Measurements from ENCODE around the gene RAB3A. TPM values are rescaled to one million over a fixed set of nuclear protein-coding genes. Genes with fewer than 3 reads are reported as not detected.

RAB3A gene
- total RNA-seq, 1 donor from 2014 or later: 0.53 TPM

DNA sequence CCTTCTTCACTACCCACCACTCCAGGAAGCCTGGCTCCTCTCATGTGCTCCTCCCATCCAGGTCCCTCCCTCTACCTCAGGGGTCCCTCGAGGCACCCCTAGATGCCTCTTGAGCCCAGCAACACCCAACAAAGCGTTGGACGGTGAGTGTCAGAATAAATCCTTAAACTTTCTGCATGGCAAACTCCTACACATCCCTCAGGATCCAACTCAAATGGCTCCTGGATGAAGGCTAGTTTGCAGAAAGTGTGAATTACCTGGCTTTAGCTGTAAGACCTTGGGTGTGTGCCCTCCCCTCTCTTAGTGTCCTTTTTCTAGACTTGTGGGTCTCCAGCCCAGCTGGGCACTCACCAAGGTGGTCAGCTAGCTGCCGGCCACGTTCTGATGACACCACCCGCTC, 5.5 kb downstream of the RAB3A start:
- TF ChIP-seq, protein P1, sequence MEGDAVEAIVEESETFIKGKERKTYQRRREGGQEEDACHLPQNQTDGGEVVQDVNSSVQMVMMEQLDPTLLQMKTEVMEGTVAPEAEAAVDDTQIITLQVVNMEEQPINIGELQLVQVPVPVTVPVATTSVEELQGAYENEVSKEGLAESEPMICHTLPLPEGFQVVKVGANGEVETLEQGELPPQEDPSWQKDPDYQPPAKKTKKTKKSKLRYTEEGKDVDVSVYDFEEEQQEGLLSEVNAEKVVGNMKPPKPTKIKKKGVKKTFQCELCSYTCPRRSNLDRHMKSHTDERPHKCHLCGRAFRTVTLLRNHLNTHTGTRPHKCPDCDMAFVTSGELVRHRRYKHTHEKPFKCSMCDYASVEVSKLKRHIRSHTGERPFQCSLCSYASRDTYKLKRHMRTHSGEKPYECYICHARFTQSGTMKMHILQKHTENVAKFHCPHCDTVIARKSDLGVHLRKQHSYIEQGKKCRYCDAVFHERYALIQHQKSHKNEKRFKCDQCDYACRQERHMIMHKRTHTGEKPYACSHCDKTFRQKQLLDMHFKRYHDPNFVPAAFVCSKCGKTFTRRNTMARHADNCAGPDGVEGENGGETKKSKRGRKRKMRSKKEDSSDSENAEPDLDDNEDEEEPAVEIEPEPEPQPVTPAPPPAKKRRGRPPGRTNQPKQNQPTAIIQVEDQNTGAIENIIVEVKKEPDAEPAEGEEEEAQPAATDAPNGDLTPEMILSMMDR (IDR thresholded peaks at IDR 0.05; ENCODE audit: insufficient read depth, low read length, severe bottlenecking): no peak
- H3K36me3 ChIP-seq (ENCODE audit: control insufficient read depth, insufficient read depth, low read length): peaks cover 5% of the 10 kb centered on the region
- no peak for FAIRE-seq
- no peak for DNase-seq (ENCODE audit: low read depth)
- no peaks in the 10 kb centered on the region for H3K27me3 ChIP-seq (ENCODE audit: control insufficient read depth, insufficient read depth, low read length)
- H3K4me3 ChIP-seq (ENCODE audit: low read depth, low read length): no peak overlapping the region

DNA sequence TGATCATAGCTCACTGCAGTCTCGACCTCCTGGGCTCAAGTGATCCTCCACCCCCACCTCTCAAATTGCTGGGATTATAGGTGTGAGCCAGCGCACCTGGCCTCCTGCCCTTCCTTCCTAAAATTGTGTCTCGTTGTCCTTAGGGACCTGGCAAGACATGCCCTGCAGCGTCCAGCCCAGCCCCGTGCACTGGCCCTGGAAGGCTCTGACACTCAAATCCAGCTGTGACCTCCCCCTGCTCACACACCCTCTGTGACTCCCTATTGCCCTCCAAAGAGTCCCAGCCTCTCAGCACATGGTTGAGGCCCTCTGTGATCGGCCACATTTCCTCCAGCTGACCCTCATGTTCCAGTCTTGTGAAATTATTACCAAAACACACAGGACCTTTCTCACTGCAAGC, 5.9 kb downstream of the RAB3A start:
- TF ChIP-seq, protein P1 (IDR thresholded peaks at IDR 0.05; ENCODE audit: insufficient read depth, low read length, severe bottlenecking): no peak
- H3K27me3 ChIP-seq (ENCODE audit: control insufficient read depth, insufficient read depth, low read length): no peaks in the 10 kb centered on the region
- no peak for DNase-seq (ENCODE audit: low read depth)
- H3K4me3 ChIP-seq (ENCODE audit: low read depth, low read length): no peak overlapping the region
- peak; percentile 43 for FAIRE-seq
- peaks cover 5% of the 10 kb centered on the region for H3K36me3 ChIP-seq (ENCODE audit: control insufficient read depth, insufficient read depth, low read length)

DNA sequence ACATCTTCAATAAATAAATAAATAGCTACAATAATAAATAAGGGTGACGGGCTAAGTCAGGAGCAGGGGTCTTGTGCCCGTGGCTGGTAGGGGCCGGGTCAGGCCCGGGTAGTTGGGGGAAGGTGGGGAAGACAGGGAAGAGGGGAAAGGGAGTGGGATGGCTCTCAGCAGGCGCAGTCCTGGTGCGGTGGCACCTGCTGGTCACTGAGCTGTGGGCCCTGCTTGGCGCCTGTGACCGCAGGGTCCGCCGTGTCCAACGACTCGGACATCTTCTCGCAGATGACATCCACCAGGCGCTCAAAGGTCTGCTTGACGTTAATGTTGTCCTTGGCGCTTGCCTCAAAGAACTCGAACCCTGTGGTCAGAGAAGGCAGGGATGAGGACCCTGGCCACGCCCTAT, 6.5 kb downstream of the RAB3A start:
- H3K36me3 ChIP-seq (ENCODE audit: control insufficient read depth, insufficient read depth, low read length): peaks cover 5% of the 10 kb centered on the region
- TF ChIP-seq, protein P1 (IDR thresholded peaks at IDR 0.05; ENCODE audit: insufficient read depth, low read length, severe bottlenecking): no peak
- no peak overlapping the region for H3K4me3 ChIP-seq (ENCODE audit: low read depth, low read length)
- no peaks in the 10 kb centered on the region for H3K27me3 ChIP-seq (ENCODE audit: control insufficient read depth, insufficient read depth, low read length)
- FAIRE-seq (no peak), DNase-seq (ENCODE audit: low read depth) (no peak)

DNA sequence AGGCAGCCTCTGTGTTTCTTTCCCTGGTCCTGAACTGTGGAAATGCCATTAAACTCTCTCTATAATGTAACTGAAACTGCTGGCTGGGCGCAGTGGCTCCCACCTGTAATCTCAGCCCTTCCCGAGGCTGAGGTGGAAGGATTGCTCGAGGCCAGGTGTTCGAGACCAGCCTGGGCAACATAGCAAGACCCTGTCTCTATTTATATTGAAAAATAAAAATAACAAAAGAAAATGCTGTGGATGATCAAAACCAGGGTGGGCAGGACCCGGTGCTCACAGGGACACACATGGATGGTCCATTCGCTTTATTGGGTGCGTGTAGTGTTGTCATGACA, 7.4 kb downstream of the RAB3A start:
- TF ChIP-seq, protein P1 (IDR thresholded peaks at IDR 0.05; ENCODE audit: insufficient read depth, low read length, severe bottlenecking): no peak
- DNase-seq (ENCODE audit: low read depth) (no peak), FAIRE-seq (no peak)
- H3K4me3 ChIP-seq (ENCODE audit: low read depth, low read length): no peak overlapping the region
- H3K27me3 ChIP-seq (ENCODE audit: control insufficient read depth, insufficient read depth, low read length): no peaks in the 10 kb centered on the region
- peaks cover 5% of the 10 kb centered on the region for H3K36me3 ChIP-seq (ENCODE audit: control insufficient read depth, insufficient read depth, low read length)

DNA sequence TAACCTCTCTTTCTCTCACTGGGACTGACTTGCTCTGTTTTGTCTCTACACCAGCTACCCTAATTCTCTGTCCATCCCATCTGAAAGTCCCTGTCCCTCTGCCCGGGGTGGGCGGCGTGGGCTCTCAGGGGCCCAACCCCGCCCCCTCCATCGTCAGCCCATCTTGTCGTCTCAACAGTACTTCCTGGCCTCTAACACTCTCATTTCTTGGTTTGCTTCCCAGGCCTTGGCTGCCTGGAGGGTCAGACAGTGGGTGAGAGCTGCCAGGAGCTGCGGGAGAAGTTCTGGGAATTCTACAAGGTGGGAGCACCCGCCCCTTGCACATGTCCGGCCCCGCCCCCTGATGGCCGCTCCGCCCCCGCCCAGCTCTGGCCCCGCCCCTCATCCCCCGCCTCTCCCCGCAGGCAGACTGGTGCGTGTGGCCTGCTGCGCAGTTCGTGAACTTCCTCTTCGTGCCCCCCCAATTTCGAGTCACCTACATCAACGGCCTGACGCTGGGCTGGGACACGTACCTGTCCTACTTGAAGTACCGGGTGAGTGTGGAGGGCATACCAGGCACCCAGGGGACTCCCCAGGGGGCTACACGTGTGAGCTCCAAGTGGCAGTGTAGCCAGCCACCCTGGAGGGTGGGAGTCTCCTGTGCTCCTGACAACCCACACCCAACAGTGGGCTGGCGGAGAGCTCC, 9.1 kb downstream of the RAB3A start:
- TF ChIP-seq, protein P1 (IDR thresholded peaks at IDR 0.05; ENCODE audit: insufficient read depth, low read length, severe bottlenecking): no peak
- no peaks in the 10 kb centered on the region for H3K27me3 ChIP-seq (ENCODE audit: control insufficient read depth, insufficient read depth, low read length)
- H3K36me3 ChIP-seq (ENCODE audit: control insufficient read depth, insufficient read depth, low read length): peaks cover 5% of the 10 kb centered on the region
- FAIRE-seq (no peak), DNase-seq (ENCODE audit: low read depth) (no peak)
- H3K4me3 ChIP-seq (ENCODE audit: low read depth, low read length): no peak overlapping the region

DNA sequence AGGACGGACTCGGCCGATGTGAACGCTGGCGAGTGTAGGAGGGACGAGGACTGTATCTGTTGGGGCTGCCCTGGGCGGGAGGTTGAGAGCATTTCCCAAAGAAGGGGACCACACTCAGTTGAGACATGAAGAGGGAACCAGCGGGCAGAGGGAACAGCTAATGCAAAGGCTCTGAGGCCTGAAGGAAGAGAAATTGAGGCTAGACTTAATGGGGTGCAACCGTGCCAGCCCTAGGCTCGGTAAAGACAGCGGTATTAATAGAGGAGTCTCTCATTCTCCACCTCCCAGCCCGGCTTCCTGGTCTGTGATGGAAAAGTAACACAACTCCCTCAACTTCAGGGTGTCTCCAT, 9.7 kb downstream of the RAB3A start:
- FAIRE-seq (no peak), DNase-seq (ENCODE audit: low read depth) (no peak)
- H3K36me3 ChIP-seq (ENCODE audit: control insufficient read depth, insufficient read depth, low read length): peaks cover 5% of the 10 kb centered on the region
- TF ChIP-seq, protein P1 (IDR thresholded peaks at IDR 0.05; ENCODE audit: insufficient read depth, low read length, severe bottlenecking): no peak
- H3K27me3 ChIP-seq (ENCODE audit: control insufficient read depth, insufficient read depth, low read length): no peaks in the 10 kb centered on the region
- H3K4me3 ChIP-seq (ENCODE audit: low read depth, low read length): peak overlapping the region; percentile 71

All from bronchial epithelial cell (primary cell).